Ascending aorta (tissue), 2 donors: ENCODE results near the gene ALPL. TPM values are rescaled to one million over a fixed set of nuclear protein-coding genes. Genes with fewer than 3 reads are reported as not detected.

Experiments used
- DNase-seq, 2 donors: peaks; one replicate each; pipeline ENCODE4 v3.0.0-alpha.2; 2019; ENCODE audit warnings: low spot score in 2 of 2
- H3K27ac ChIP-seq, 2 donors: fragments of 200-600 bp; sonication (generic); one replicate each; pipeline ENCODE4 v1.5.1; 2016 to 2017; ENCODE audit warnings: mild to moderate bottlenecking in 1 of 2
- H3K27me3 ChIP-seq: fragments of 200-600 bp; sonication (generic); one replicate; pipeline ENCODE4 v1.5.1; 2017
- H3K36me3 ChIP-seq, 2 donors: fragments of 200-600 bp; sonication (generic); one replicate each; pipeline ENCODE4 v1.5.1; 2016
- H3K4me1 ChIP-seq, 2 donors: fragments of 200-600 bp; sonication (generic); one replicate each; pipeline ENCODE4 v1.5.1; 2016 to 2017; ENCODE audit warnings: mild to moderate bottlenecking in 1 of 2
- H3K4me3 ChIP-seq, 2 donors: fragments of 200-600 bp; sonication (generic); one replicate each; pipeline ENCODE4 v1.5.1; 2016 to 2017; ENCODE audit warnings: mild to moderate bottlenecking in 1 of 2
- H3K9me3 ChIP-seq, 2 donors: fragments of 200-600 bp; sonication (generic); one replicate each; pipeline ENCODE4 v1.5.1; 2016
- intact Hi-C: fragments of 100-400 bp; cut with DNase I; formaldehyde crosslinking; loops from one replicate; pipeline ENCODE4 v1.15.1; 2023
- total RNA-seq: library from RNA; depleted of rRNA; stranded (reverse); fragments of >200 nt; gene quantifications from one replicate; pipeline ENCODE4 v1.1.0, GENCODE V29; 2016
- TF ChIP-seq, protein P1 (sequence below), 3 experiments: fragments of 200-600 bp in 2 of 3; fragments of 450-650 bp in 1 of 3; sonication (generic) in 2 of 3; IDR thresholded peaks; one replicate each; pipeline ENCODE4 v1.5.1; 2016 to 2019; ENCODE audit warnings: antibody characterized with exemption in 3 of 3, mild to moderate bottlenecking in 1 of 3, moderate library complexity in 1 of 3

Gene ALPL
- total RNA-seq, 1 donor from 2014 or later, result 35.3 TPM

DNA sequence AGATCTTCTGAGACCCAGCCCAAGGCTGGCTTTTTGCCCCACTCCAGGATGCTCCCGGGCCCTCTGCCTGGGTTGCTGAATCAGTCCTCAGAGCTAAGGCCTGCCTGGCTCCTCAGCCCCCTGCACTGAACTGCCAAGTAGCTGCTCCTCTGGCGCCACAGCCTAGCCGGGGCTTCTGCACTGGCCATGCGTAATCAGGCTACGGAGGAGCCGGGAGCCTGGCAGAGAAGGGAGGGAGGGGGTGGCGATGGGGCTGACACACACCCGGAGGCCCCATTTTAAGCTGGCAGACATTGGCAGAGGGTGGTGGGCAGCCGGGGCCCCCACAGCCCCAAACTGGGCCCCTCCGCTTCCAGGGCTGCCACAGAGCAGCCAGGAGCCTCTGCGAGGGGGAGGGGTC is 38.7 kb downstream of the ALPL start:
- intact Hi-C loops, result no loop called here

DNA sequence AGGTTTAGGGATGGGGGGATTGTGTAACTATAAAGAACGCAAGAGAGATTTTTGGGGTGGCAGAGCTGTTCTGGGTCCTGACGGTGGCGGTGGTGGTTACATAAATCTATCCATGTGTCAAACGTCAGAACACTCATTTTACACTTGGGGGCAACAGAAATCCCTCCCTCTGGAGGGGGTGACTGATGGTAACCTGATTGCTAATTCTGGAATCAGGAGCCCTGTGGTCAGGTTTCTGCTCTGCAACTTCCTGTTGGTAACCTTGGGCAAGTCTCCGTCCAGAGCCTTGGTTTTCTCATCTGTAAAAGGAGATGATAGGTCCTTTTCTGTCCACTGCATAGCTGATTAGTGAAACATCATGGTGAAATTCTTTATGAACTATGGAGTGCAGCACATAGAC is 40.9 kb downstream of the ALPL start:
- H3K27me3 ChIP-seq, result no peaks in the 10 kb centered on the region
- H3K27ac ChIP-seq, result no peak overlapping the region
- DNase-seq, result no peak
- H3K36me3 ChIP-seq, result no peaks in the 10 kb centered on the region
- H3K4me1 ChIP-seq, result no peaks in the 10 kb centered on the region
- intact Hi-C loops, result no loop called here
- TF ChIP-seq, protein P1, sequence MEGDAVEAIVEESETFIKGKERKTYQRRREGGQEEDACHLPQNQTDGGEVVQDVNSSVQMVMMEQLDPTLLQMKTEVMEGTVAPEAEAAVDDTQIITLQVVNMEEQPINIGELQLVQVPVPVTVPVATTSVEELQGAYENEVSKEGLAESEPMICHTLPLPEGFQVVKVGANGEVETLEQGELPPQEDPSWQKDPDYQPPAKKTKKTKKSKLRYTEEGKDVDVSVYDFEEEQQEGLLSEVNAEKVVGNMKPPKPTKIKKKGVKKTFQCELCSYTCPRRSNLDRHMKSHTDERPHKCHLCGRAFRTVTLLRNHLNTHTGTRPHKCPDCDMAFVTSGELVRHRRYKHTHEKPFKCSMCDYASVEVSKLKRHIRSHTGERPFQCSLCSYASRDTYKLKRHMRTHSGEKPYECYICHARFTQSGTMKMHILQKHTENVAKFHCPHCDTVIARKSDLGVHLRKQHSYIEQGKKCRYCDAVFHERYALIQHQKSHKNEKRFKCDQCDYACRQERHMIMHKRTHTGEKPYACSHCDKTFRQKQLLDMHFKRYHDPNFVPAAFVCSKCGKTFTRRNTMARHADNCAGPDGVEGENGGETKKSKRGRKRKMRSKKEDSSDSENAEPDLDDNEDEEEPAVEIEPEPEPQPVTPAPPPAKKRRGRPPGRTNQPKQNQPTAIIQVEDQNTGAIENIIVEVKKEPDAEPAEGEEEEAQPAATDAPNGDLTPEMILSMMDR (IDR thresholded peaks at IDR 0.05), result no peak
- no peak overlapping the region for H3K4me3 ChIP-seq
- no peaks in the 10 kb centered on the region for H3K9me3 ChIP-seq

More for the DNA sequence above, 38.7 kb downstream of the ALPL start:
- no peaks in the 10 kb centered on the region for H3K9me3 ChIP-seq
- H3K27ac ChIP-seq, result no peak overlapping the region
- TF ChIP-seq, protein P1 (IDR thresholded peaks at IDR 0.05), result no peak
- H3K4me1 ChIP-seq, result no peaks in the 10 kb centered on the region
- H3K36me3 ChIP-seq, result no peaks in the 10 kb centered on the region
- no peaks in the 10 kb centered on the region for H3K27me3 ChIP-seq
- no peak for DNase-seq
- H3K4me3 ChIP-seq, result no peak overlapping the region

DNA sequence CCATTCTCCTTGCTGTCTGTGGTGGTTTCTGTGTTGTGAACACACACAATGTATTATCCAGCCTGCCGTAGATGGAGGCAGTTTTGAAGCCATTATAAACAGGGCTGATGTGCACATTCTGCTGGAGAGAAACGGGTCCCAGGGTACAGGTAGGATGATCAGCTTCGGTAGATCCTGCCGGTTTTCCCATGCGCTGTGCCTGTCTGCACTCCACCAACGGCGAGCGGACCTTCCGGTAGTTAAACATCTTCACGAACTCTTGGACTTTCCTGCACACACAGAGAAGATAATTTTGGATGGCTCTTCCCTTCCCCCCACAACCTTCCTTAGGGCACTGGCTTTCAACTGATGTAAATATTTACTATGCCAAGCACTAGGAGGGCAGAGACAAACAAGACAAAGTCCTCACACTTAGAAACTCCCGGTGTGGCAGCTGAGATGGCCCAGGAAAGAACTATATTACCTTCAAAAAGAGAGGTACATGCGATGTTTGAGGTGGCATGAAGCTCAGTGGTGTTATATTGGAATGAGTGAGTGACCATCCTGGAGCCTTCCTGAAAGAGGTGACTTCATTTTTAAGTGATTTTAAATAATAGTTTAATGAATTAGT is 41.7 kb downstream of the ALPL start:
- TF ChIP-seq, protein P1 (IDR thresholded peaks at IDR 0.05), result no peak
- no peaks in the 10 kb centered on the region for H3K27me3 ChIP-seq
- H3K36me3 ChIP-seq, result no peaks in the 10 kb centered on the region
- H3K4me3 ChIP-seq, result no peak overlapping the region
- no peak for DNase-seq
- no peaks in the 10 kb centered on the region for H3K4me1 ChIP-seq
- H3K27ac ChIP-seq, result no peak overlapping the region
- H3K9me3 ChIP-seq, result no peaks in the 10 kb centered on the region
- intact Hi-C loops, result no loop called here

DNA sequence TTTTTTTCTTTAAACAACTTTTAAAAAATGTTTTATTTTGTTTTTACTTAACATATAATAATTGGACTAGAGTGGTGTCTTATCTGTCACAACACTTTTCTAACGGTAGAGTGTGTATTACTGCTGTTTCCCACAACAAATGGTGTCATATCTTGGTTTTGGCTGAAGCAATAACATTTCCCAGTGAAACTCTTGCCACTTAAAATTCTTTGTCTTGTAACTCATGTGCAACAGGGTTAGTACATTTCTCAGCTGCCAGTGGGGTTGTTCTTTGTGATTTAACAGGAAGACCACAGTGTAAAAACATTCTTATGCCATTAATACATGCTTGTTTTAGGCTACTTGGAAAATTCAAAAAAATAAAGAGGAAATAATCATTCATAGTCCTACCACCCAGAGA is 43.5 kb downstream of the ALPL start:
- no peaks in the 10 kb centered on the region for H3K36me3 ChIP-seq
- no peaks in the 10 kb centered on the region for H3K4me1 ChIP-seq
- H3K4me3 ChIP-seq, result no peak overlapping the region
- H3K27me3 ChIP-seq, result no peaks in the 10 kb centered on the region
- no peak overlapping the region for H3K27ac ChIP-seq
- intact Hi-C loops, result no loop called here
- DNase-seq, result no peak
- no peaks in the 10 kb centered on the region for H3K9me3 ChIP-seq
- TF ChIP-seq, protein P1 (IDR thresholded peaks at IDR 0.05), result no peak

DNA sequence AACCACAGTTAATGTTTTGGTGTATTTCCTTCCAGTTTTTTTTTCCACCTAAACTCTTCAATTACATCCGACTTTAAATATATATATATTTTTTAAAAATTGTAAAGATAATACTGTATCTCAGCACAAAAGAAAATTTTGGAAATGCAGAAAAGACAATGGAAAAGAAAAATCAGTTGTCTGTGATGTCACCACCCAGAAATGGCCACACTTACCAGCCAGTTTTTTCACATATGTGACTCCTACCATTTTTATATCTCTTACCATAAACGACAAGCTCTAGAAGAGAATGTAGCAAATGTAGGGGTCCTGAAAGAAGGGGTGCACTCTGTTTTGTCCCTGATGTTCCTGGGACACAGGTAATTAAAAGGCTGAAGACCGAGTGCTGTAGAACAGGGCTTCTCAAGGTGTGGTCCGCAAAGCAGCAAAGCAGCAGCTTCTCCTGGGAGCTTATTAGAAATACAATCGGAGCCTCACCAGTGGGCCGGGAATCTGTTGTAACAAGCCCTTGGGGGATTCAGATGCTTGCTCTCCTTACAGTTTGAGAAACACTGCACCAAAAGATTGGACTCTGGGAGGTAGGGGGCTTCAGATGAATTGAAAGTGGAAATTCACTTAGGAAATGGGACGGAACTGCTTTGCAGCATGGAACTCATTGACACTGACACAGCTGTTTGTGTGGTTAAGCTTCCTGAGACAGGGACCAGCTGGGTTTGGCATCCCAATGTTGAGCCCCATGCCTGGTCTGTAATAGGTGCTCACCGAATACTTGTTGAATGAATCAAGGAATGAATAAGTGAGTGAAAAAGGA is 44.1 kb downstream of the ALPL start:
- no peak overlapping the region for H3K27ac ChIP-seq
- TF ChIP-seq, protein P1 (IDR thresholded peaks at IDR 0.05), result no peak
- H3K9me3 ChIP-seq, result no peaks in the 10 kb centered on the region
- no peaks in the 10 kb centered on the region for H3K27me3 ChIP-seq
- intact Hi-C loops, result no loop called here
- no peak for DNase-seq
- no peak overlapping the region for H3K4me3 ChIP-seq
- no peaks in the 10 kb centered on the region for H3K4me1 ChIP-seq
- H3K36me3 ChIP-seq, result no peaks in the 10 kb centered on the region
